ENCODE results near the gene RNF14.

- TF ChIP-seq IKZF3 (tag by site-specific recombination; IDR thresholded peaks at IDR 0.05) (no peak), ZNF138 (tag by site-specific recombination; IDR thresholded peaks at IDR 0.05; ENCODE audit: borderline replicate concordance) (no peak), ZNF121 (tag by site-specific recombination; IDR thresholded peaks at IDR 0.05) (no peak)
These were observed 23.3 kb upstream of the RNF14 start for GRCh38 chr5:141945511-141946051.

All from HEK293 (cell line).